Liver (tissue), 9 donors: Measurements from ENCODE around the gene PEX14. TPM values are rescaled to one million over a fixed set of nuclear protein-coding genes. Genes with fewer than 3 reads are reported as not detected.

ENCODE experiments used
- DNase-seq: peaks from one replicate; pipeline ENCODE4 v3.0.0-alpha.2; 2017; ENCODE audit warnings: low spot score
- H3K27ac ChIP-seq, 2 donors: one replicate each; pipeline ENCODE4 v1.7.0; 2013; ENCODE audit warnings: inconsistent platforms in 2 of 2, low read length in 2 of 2, control low read depth in 1 of 2, low read depth in 1 of 2, mild to moderate bottlenecking in 1 of 2
- H3K27me3 ChIP-seq, 4 donors: one replicate each; pipeline versions ENCODE4 v1.6.1 to v1.7.0; 2013; ENCODE audit warnings: low read length in 3 of 4, inconsistent platforms in 1 of 4, mild to moderate bottlenecking in 1 of 4, moderate library complexity in 1 of 4; ENCODE audit not compliant: control insufficient read depth in 4 of 4, insufficient read depth in 4 of 4
- H3K36me3 ChIP-seq, 4 donors: one replicate each; pipeline versions ENCODE4 v1.6.1 to v1.7.0; 2013; ENCODE audit warnings: low read length in 3 of 4, mild to moderate bottlenecking in 3 of 4, low read depth in 1 of 4, moderate library complexity in 1 of 4; ENCODE audit not compliant: control insufficient read depth in 4 of 4, insufficient read depth in 3 of 4
- H3K4me1 ChIP-seq, 4 donors: one replicate each; pipeline versions ENCODE4 v1.6.1 to v1.7.0; 2013; ENCODE audit warnings: low read length in 3 of 4, mild to moderate bottlenecking in 3 of 4, moderate library complexity in 1 of 4; ENCODE audit not compliant: control insufficient read depth in 4 of 4, insufficient read depth in 4 of 4
- H3K4me3 ChIP-seq, 3 donors: one replicate each; pipeline versions ENCODE4 v1.6.1 to v1.7.0; 2013; ENCODE audit warnings: low read length in 3 of 3, control low read depth in 1 of 3, low read depth in 1 of 3, mild to moderate bottlenecking in 1 of 3
- H3K9ac ChIP-seq, 2 donors: one replicate each; pipeline ENCODE4 v1.7.0; 2013; ENCODE audit warnings: low read length in 2 of 2, mild to moderate bottlenecking in 2 of 2, moderate library complexity in 2 of 2, control low read depth in 1 of 2, low read depth in 1 of 2
- H3K9me3 ChIP-seq, 4 donors: one replicate each; pipeline versions ENCODE4 v1.6.1 to v1.7.0; 2013; ENCODE audit warnings: low read length in 3 of 4; ENCODE audit not compliant: control insufficient read depth in 4 of 4
- ATF3 ChIP-seq: IDR thresholded peaks from 2 replicates; pipeline ENCODE4 v1.6.1; 2016; ENCODE audit warnings: antibody characterized with exemption
- CTCF ChIP-seq: fragments of 150-350 bp; IDR thresholded peaks from 2 replicates; pipeline ENCODE4 v1.5.1; 2017; ENCODE audit warnings: improper control_type of control experiment, low read depth, low read length; ENCODE audit not compliant: missing input control
- EGR1 ChIP-seq, 2 donors: IDR thresholded peaks; 2 replicates each; pipeline ENCODE4 v1.6.1; 2016 to 2018; ENCODE audit warnings: antibody characterized with exemption in 2 of 2, low read depth in 2 of 2
- FOXA1 ChIP-seq: IDR thresholded peaks from 2 replicates; pipeline ENCODE4 v1.6.1; 2016; ENCODE audit warnings: antibody characterized with exemption
- FOXA2 ChIP-seq: IDR thresholded peaks from 2 replicates; pipeline ENCODE4 v1.6.1; 2016; ENCODE audit warnings: antibody characterized with exemption
- GABPA ChIP-seq, 2 donors: IDR thresholded peaks in 1 of 2; conservative IDR thresholded peaks in 1 of 2; 2 replicates each; pipeline ENCODE4 v1.6.1; 2016; ENCODE audit warnings: antibody characterized with exemption in 2 of 2, mild to moderate bottlenecking in 1 of 2, moderate library complexity in 1 of 2
- HNF4A ChIP-seq, 2 donors: conservative IDR thresholded peaks; 2 replicates each; pipeline ENCODE4 v1.6.1; 2016; ENCODE audit warnings: antibody characterized with exemption in 2 of 2, mild to moderate bottlenecking in 2 of 2
- HNF4G ChIP-seq: IDR thresholded peaks from 2 replicates; pipeline ENCODE4 v1.6.1; 2016; ENCODE audit warnings: antibody characterized with exemption
- JUND ChIP-seq, 2 donors: IDR thresholded peaks; 2 replicates each; pipeline ENCODE4 v1.6.1; 2016; ENCODE audit warnings: antibody characterized with exemption in 2 of 2
- MAX ChIP-seq: IDR thresholded peaks from 2 replicates; pipeline ENCODE4 v1.6.1; 2016; ENCODE audit warnings: antibody characterized with exemption
- NR2F2 ChIP-seq: IDR thresholded peaks from 2 replicates; pipeline ENCODE4 v1.6.1; 2016; ENCODE audit warnings: antibody characterized with exemption
- RAD21 ChIP-seq, 2 donors: IDR thresholded peaks; 2 replicates each; pipeline ENCODE4 v1.6.1; 2016; ENCODE audit warnings: antibody characterized with exemption in 2 of 2, mild to moderate bottlenecking in 2 of 2
- REST ChIP-seq: IDR thresholded peaks from 2 replicates; pipeline ENCODE4 v1.6.1; 2016; ENCODE audit warnings: antibody characterized with exemption, mild to moderate bottlenecking
- RXRA ChIP-seq, 2 donors: IDR thresholded peaks; 2 replicates each; pipeline ENCODE4 v1.6.1; 2017 to 2018; ENCODE audit warnings: antibody characterized with exemption in 2 of 2, mild to moderate bottlenecking in 1 of 2
- SP1 ChIP-seq: IDR thresholded peaks from 2 replicates; pipeline ENCODE4 v1.6.1; 2018; ENCODE audit warnings: antibody characterized with exemption, mild to moderate bottlenecking
- TAF1 ChIP-seq: conservative IDR thresholded peaks from 2 replicates; pipeline ENCODE4 v1.6.1; 2016; ENCODE audit warnings: antibody characterized with exemption, mild to moderate bottlenecking
- YY1 ChIP-seq: IDR thresholded peaks from 2 replicates; pipeline ENCODE4 v1.6.1; 2016; ENCODE audit warnings: antibody characterized with exemption, mild to moderate bottlenecking
- ZBTB33 ChIP-seq: IDR thresholded peaks from 2 replicates; pipeline ENCODE4 v1.6.1; 2016; ENCODE audit warnings: antibody characterized with exemption
- WGBS: extraction: QIAGEN DNeasy Blood & Tissue Kit; methylation state at CpG from one replicate; pipeline ENCODE4 v1.1.7; 2013; 5-methylcytosine and 5-hydroxymethylcytosine counted together
- polyA plus RNA-seq, 2 donors: library from polyadenylated mRNA; stranded (reverse) in 1 of 2; unstranded in 1 of 2; fragments of 200-250 nt in 1 of 2; fragments of >200 nt in 1 of 2; fragmentation: Nextera tagmentation in 1 of 2; extraction: Ambion mirVana in 1 of 2; gene quantifications; one replicate each; pipeline versions ENCODE4 v1.2.1 to v1.2.3, GENCODE V29; 2013 to 2015
- total RNA-seq, 2 donors: library from RNA; depleted of rRNA; stranded (reverse); fragments of >200 nt; gene quantifications; one replicate each; pipeline ENCODE4 v1.2.3, GENCODE V29; 2014
- donor health status: healthy.
- donor health status: healthy.
- donor health status: healthy.
- donor health status: healthy.
- donor health status: healthy.

Gene PEX14
- total and polyA plus RNA-seq, 4 donors = 7.1 to 16.1 (median 11.7) TPM

GRCh38 chr1:10664251-10664650 lies 189.5 kb downstream of the PEX14 start:
- no peak overlapping the region for H3K4me3 ChIP-seq
- H3K36me3 ChIP-seq = peaks cover 0 to 5% (median 2%) of the 10 kb centered on the region in 4 donors
- DNase-seq = no peak
- H3K27ac ChIP-seq = peak overlapping the region; percentile 82 to 86
- H3K9ac ChIP-seq = peak overlapping the region in 1 of 2 donors; percentile 9
- peaks cover 23 to 59% (median 45%) of the 10 kb centered on the region in 4 donors for H3K4me1 ChIP-seq
- no peaks in the 10 kb centered on the region for H3K9me3 ChIP-seq
- H3K27me3 ChIP-seq = no peaks in the 10 kb centered on the region
- 41% methylated on average over 15 of the region's 15 CpGs for WGBS
- peak; percentile 83 to 87 for TF ChIP-seq RXRA (IDR thresholded peaks at IDR 0.05)
- TF ChIP-seq SP1 = no peak
- TF ChIP-seq EGR1 (IDR thresholded peaks at IDR 0.05; ENCODE audit: low read depth in 2 of 2) = no peak
- TF ChIP-seq RAD21 (IDR thresholded peaks at IDR 0.05) = peak in 1 of 2 donors; percentile 10
- peak; percentile 22 to 65 for TF ChIP-seq HNF4A (conservative IDR thresholded peaks at IDR 0.05)

GRCh38 chr1:10665226-10665625 lies 190.5 kb downstream of the PEX14 start:
- H3K9ac ChIP-seq = no peak overlapping the region
- DNase-seq = no peak

GRCh38 chr1:10665930-10666850 lies 191.4 kb downstream of the PEX14 start:
- TF ChIP-seq ZBTB33 (no peak), MAX (no peak), FOXA2 (no peak), NR2F2 (no peak), TAF1 (no peak), HNF4A (conservative IDR thresholded peaks at IDR 0.05) (peak; percentile 47 to 68), RAD21 (IDR thresholded peaks at IDR 0.05) (peak in 1 of 2 donors; percentile 61), YY1 (no peak), REST (no peak), FOXA1 (no peak), CTCF (peak; percentile 17), JUND (IDR thresholded peaks at IDR 0.05) (no peak), GABPA (IDR thresholded peaks at IDR 0.05 in 1 of 2, conservative IDR thresholded peaks at IDR 0.05 in 1 of 2) (no peak), HNF4G (no peak), SP1 (peak; percentile 60), RXRA (IDR thresholded peaks at IDR 0.05) (peak; percentile 72 to 87), ATF3 (no peak), EGR1 (IDR thresholded peaks at IDR 0.05; ENCODE audit: low read depth in 2 of 2) (no peak)
- WGBS = 78% methylated on average over 36 of the region's 36 CpGs
- peak overlapping the region; percentile 78 to 85 for H3K27ac ChIP-seq
- peaks cover 24 to 64% (median 46%) of the 10 kb centered on the region in 4 donors for H3K4me1 ChIP-seq
- no peak for DNase-seq
- H3K27me3 ChIP-seq = no peaks in the 10 kb centered on the region
- H3K36me3 ChIP-seq = no peaks in the 10 kb centered on the region
- no peaks in the 10 kb centered on the region for H3K9me3 ChIP-seq
- H3K9ac ChIP-seq = peak overlapping the region; percentile 9 to 18
- no peak overlapping the region for H3K4me3 ChIP-seq

More at GRCh38 chr1:10665226-10665625, 190.5 kb downstream of the PEX14 start:
- WGBS = 97% methylated on average over 31 of the region's 31 CpGs
- Histone ChIP-seq H3K27ac (peak overlapping the region; percentile 67 to 85), H3K27me3 (no peaks in the 10 kb centered on the region), H3K36me3 (peaks cover 0 to under 1% (median 0%) of the 10 kb centered on the region in 4 donors), H3K9me3 (no peaks in the 10 kb centered on the region), H3K4me3 (no peak overlapping the region), H3K4me1 (peaks cover 24 to 64% (median 46%) of the 10 kb centered on the region in 4 donors)
- TF ChIP-seq EGR1 (IDR thresholded peaks at IDR 0.05; ENCODE audit: low read depth in 2 of 2) (no peak), HNF4A (conservative IDR thresholded peaks at IDR 0.05) (no peak)
